Stimulated activated CD4-positive, alpha-beta T cell treated with anti-CD3 and anti-CD28 coated beads, Interleukin-15, amount 100 ng/mL, for 1 hour (primary cell): ENCODE measurements around the gene LAMB2.

Experiments used
- DNase-seq, 2 donors: peaks; one replicate each; pipeline ENCODE4 v3.0.0-alpha.2; 2020; ENCODE audit warnings: low read depth in 1 of 2, low spot score in 1 of 2

The LAMB2 gene

GRCh38 chr3:49161808-49162530 lies 29.1 kb upstream of the LAMB2 start:
- no peak for DNase-seq

- no peak for DNase-seq
Measured at GRCh38 chr3:49161197-49161596, 28.3 kb upstream of the LAMB2 start.

- no peak for DNase-seq
Measured at GRCh38 chr3:49158792-49159191, 25.9 kb upstream of the LAMB2 start.

- DNase-seq: peak; percentile 31
Measured at GRCh38 chr3:49158103-49158709, 25.4 kb upstream of the LAMB2 start.

- DNase-seq: no peak
Measured at GRCh38 chr3:49157289-49157688, 24.4 kb upstream of the LAMB2 start.

- no peak for DNase-seq
Measured at GRCh38 chr3:49153349-49153912, 20.6 kb upstream of the LAMB2 start.

- DNase-seq: no peak
Measured at GRCh38 chr3:49151610-49152009, 18.8 kb upstream of the LAMB2 start.

GRCh38 chr3:49148159-49148558 lies 15.3 kb upstream of the LAMB2 start:
- no peak for DNase-seq

GRCh38 chr3:49140080-49140479 lies 7.2 kb upstream of the LAMB2 start:
- DNase-seq: no peak

GRCh38 chr3:49135499-49135898 lies 2.6 kb upstream of the LAMB2 start:
- DNase-seq: no peak

- DNase-seq: no peak
Measured at GRCh38 chr3:49134471-49135265, 1.8 kb upstream of the LAMB2 start.

- DNase-seq: no peak
Measured at GRCh38 chr3:49133226-49133951, 539 bp upstream of the LAMB2 start.

- no peak for DNase-seq
Measured at GRCh38 chr3:49132073-49132436, 795 bp downstream of the LAMB2 start.

GRCh38 chr3:49131576-49131975 lies 1.3 kb downstream of the LAMB2 start:
- no peak for DNase-seq

- no peak for DNase-seq
Measured at GRCh38 chr3:49131040-49131439, 1.8 kb downstream of the LAMB2 start.

- DNase-seq: no peak
Measured at GRCh38 chr3:49124991-49125670, 7.7 kb downstream of the LAMB2 start.

- no peak for DNase-seq
Measured at GRCh38 chr3:49124203-49124602, 8.6 kb downstream of the LAMB2 start.

- DNase-seq: no peak
Measured at GRCh38 chr3:49123687-49124086, 9.2 kb downstream of the LAMB2 start.

GRCh38 chr3:49122886-49123545 lies 9.8 kb downstream of the LAMB2 start:
- no peak for DNase-seq

- no peak for DNase-seq
Measured at GRCh38 chr3:49122451-49122850, 10.4 kb downstream of the LAMB2 start.
